K562 (cell line): ENCODE data around the gene RRP7A. TPM values are rescaled to one million over a fixed set of nuclear protein-coding genes. Genes with fewer than 3 reads are reported as not detected.
"Not testable (repeated sequence)": the region's sequence is repeated elsewhere in the genome, so short reads cannot be mapped to it uniquely, and the experiment has no call there.

ENCODE experiments used
- ATAC-seq: fragments of 200-7000 bp; cut with Tn5 transposase; 3 replicates; pipeline ENCODE4 v1.9.1; 2020; ENCODE audit warnings: moderate library complexity
- BruUV-seq: library from RNA; stranded (reverse); fragments of 400-500 nt; replicated peaks from 2 replicates; lab custom pipeline; 2021; lab: Mats Ljungman, UMichigan
- CTCF ChIA-PET: fragments of 300-600 bp; formaldehyde crosslinking; extraction: SDS; loops from one replicate; lab custom pipeline; 2021; ENCODE audit warnings: low intra/inter-chr PET ratio; lab: Yijun Ruan, JAX
- POLR2A ChIA-PET: fragments of 300-600, 350-650 bp; sonication (Branson Sonifier 250); formaldehyde crosslinking; extraction: SDS; loops from one replicate; lab custom pipeline; 2021; ENCODE audit warnings: antibody characterized with exemption, inconsistent platforms; lab: Yijun Ruan, JAX
- DNase-seq, 4 experiments: peaks; one replicate each; pipeline versions ENCODE4 v3.0.0 to v3.0.0-alpha.2; 2011 to 2018; ENCODE audit warnings: low spot score in 3 of 4, mixed read lengths in 3 of 4; ENCODE audit errors: extremely low read depth in 1 of 4
- FAIRE-seq: peaks from 2 replicates; lab custom pipeline; 2011; peaks lifted over from hg19 to GRCh38; lab: Jason Lieb, UNC
- H2AFZ ChIP-seq: 2 replicates; pipeline ENCODE4 v1.6.0; 2011; ENCODE audit warnings: low read depth, low read length, control low read depth, inconsistent platforms
- H3K27ac ChIP-seq: fragments of 200-600 bp; 3 replicates; pipeline ENCODE4 v1.8.0; 2011; ENCODE audit warnings: low read depth, mild to moderate bottlenecking, control low read depth, inconsistent platforms, low read length, moderate library complexity, mixed read lengths; ENCODE audit errors: extremely low read depth
- H3K27me3 ChIP-seq, 2 experiments: fragments of 300-600 bp in 1 of 2; 2 replicates in 1 of 2; 3 replicates in 1 of 2; pipeline versions ENCODE4 v1.6.0 to v1.8.0; 2011; ENCODE audit warnings: inconsistent platforms in 2 of 2, low read length in 2 of 2, mild to moderate bottlenecking in 1 of 2, mixed read lengths in 1 of 2, moderate library complexity in 1 of 2; ENCODE audit not compliant: control insufficient read depth in 2 of 2, insufficient read depth in 2 of 2
- H3K36me3 ChIP-seq: fragments of 300-600 bp; 3 replicates; pipeline ENCODE4 v1.8.0; 2011; ENCODE audit warnings: mild to moderate bottlenecking, low read length, inconsistent platforms; ENCODE audit not compliant: control insufficient read depth, insufficient read depth
- H3K4me1 ChIP-seq, 2 experiments: fragments of 200-600 bp in 1 of 2; replicated peaks in 1 of 2; 2 replicates in 1 of 2; 3 replicates in 1 of 2; pipeline versions ENCODE4 v1.5.1 to v1.8.0; 2011; ENCODE audit warnings: inconsistent platforms in 2 of 2, low read length in 2 of 2, mild to moderate bottlenecking in 1 of 2, mixed read lengths in 1 of 2, moderate library complexity in 1 of 2; ENCODE audit not compliant: control insufficient read depth in 2 of 2, insufficient read depth in 2 of 2
- H3K4me2 ChIP-seq: 2 replicates; pipeline ENCODE4 v1.6.1; 2011; ENCODE audit warnings: low read length, control low read depth, inconsistent platforms, mixed read lengths; ENCODE audit not compliant: insufficient read depth
- H3K4me3 ChIP-seq: fragments of 200-600 bp; sonication (generic), shearing (Covaris generic); 2 replicates; pipeline ENCODE4 v1.5.1; 2016; ENCODE audit warnings: control low read depth, inconsistent platforms
- H3K79me2 ChIP-seq: fragments of 200-600 bp; 3 replicates; pipeline ENCODE4 v1.8.0; 2011; ENCODE audit warnings: low read length, inconsistent platforms; ENCODE audit not compliant: control insufficient read depth, insufficient read depth
- H3K9ac ChIP-seq, 2 experiments: 2 replicates each; pipeline versions ENCODE4 v1.6.0 to v1.6.1; 2011; ENCODE audit warnings: low read depth in 2 of 2, low read length in 2 of 2, control low read depth in 1 of 2, inconsistent platforms in 1 of 2, mild to moderate bottlenecking in 1 of 2, mixed read lengths in 1 of 2; ENCODE audit not compliant: insufficient read depth in 1 of 2
- H3K9me1 ChIP-seq: one replicate; pipeline ENCODE4 v1.6.0; 2011; ENCODE audit warnings: inconsistent platforms, mild to moderate bottlenecking, low read length, moderate library complexity; ENCODE audit not compliant: control insufficient read depth, insufficient read depth
- H3K9me3 ChIP-seq: replicated peaks from 2 replicates; pipeline ENCODE4 v1.5.1; 2011; ENCODE audit warnings: low read depth, low read length, inconsistent platforms; ENCODE audit not compliant: control insufficient read depth, insufficient read depth
- H4K20me1 ChIP-seq: replicated peaks from 2 replicates; pipeline ENCODE4 v1.6.1; 2011; ENCODE audit warnings: low read length, inconsistent platforms, mixed read lengths; ENCODE audit not compliant: control insufficient read depth, insufficient read depth
- POLR2A ChIP-seq: fragments of 450-650 bp; conservative IDR thresholded peaks from 2 replicates; pipeline ENCODE4 v1.6.1; 2016
- POLR2AphosphoS2 ChIP-seq: IDR thresholded peaks from 2 replicates; pipeline ENCODE4 v1.6.1; 2012; ENCODE audit warnings: low read length, improper control_type of control experiment
- POLR2G ChIP-seq: fragments of 200-400 bp; formaldehyde crosslinking; IDR thresholded peaks from 2 replicates; pipeline ENCODE4 v1.6.1; 2017; ENCODE audit warnings: low read depth, mild to moderate bottlenecking, antibody characterized with exemption, low read length, moderate library complexity
- WGBS: fragments of 100-300 bp; shearing (Covaris generic); methylation state at CpG from one replicate; pipeline ENCODE4 v1.1.6; 2016; ENCODE audit warnings: low coverage, mixed read lengths; ENCODE audit not compliant: insufficient coverage; ENCODE audit errors: missing lambda C conversion rate; 5-methylcytosine and 5-hydroxymethylcytosine counted together
- in situ Hi-C: fragments of 300-500 bp; cut with MboI; formaldehyde crosslinking; loops from 4 replicates; pipeline ENCODE4 v1.15.0; 2018; ENCODE audit warnings: inconsistent platforms, mixed read lengths
- intact Hi-C: fragments of 100-400 bp; cut with micrococcal nuclease; formaldehyde crosslinking; loops from 2 replicates; pipeline ENCODE4 v1.14.2; 2022
- polyA plus RNA-seq, 8 experiments: library from polyadenylated mRNA; depleted of rRNA in 4 of 8; stranded (reverse) in 5 of 8; unstranded in 3 of 8; fragments of >200 nt; fragmentation: Nextera tagmentation in 2 of 8; fragmentation: Illumina TruSeq in 1 of 8; extraction: Ambion mirVana in 2 of 8; extraction: Trizol in 1 of 8; gene quantifications; 2 replicates each; pipeline versions ENCODE4 v1.2.1 to v1.2.3, GENCODE V29; 2011 to 2014; ENCODE audit warnings: inconsistent platforms in 1 of 8, missing spikeins in 1 of 8
- total RNA-seq, 7 experiments: library from RNA; depleted of rRNA in 6 of 7; stranded (reverse); fragments of >200 nt in 6 of 7; fragmentation: Illumina TruSeq in 2 of 7; extraction: Trizol in 2 of 7; gene quantifications; 2 replicates each; pipeline versions ENCODE4 v1.2.1 to v1.2.3, GENCODE V29; 2011 to 2021; ENCODE audit warnings: low replicate concordance in 1 of 7

Gene RRP7A
- total and polyA plus RNA-seq, 9 of the 15 experiments (the other 6 are each of a cell fraction or from before 2014, with no cell fraction given), result 3.4 to 74.1 (median 40.3) TPM

- H3K9ac ChIP-seq, intact Hi-C loops, H3K4me2 ChIP-seq, H3K79me2 ChIP-seq, H3K27ac ChIP-seq, H4K20me1 ChIP-seq, ATAC-seq: not testable (repeated sequence)
- 100% methylated on average over 2 of the region's 10 CpGs for WGBS
- H3K4me1 ChIP-seq, result peaks cover 0 to 12% of the 10 kb centered on the region in 2 experiments; a peak in 2 of 5 replicates
- 0 out of 2 replicates have a peak, but pooled peaks have one; percentile 19 for TF ChIP-seq POLR2G
- TF ChIP-seq, all 486 proteins: peak for 1; not testable (repeated sequence) for 485
- POLR2A ChIA-PET, CTCF ChIA-PET, H3K9me1 ChIP-seq, H3K9me3 ChIP-seq, H3K27me3 ChIP-seq, in situ Hi-C loops, H3K4me3 ChIP-seq, BruUV-seq, H2AFZ ChIP-seq, DNase-seq: not testable (repeated sequence)
- H3K36me3 ChIP-seq, result peaks cover 16% of the 10 kb centered on the region; the same call in 1 of the 3 replicates
- FAIRE-seq, result peak; percentile 19
These were observed 10.6 kb downstream of the RRP7A start for GRCh38 chr22:42508975-42509364.

DNA sequence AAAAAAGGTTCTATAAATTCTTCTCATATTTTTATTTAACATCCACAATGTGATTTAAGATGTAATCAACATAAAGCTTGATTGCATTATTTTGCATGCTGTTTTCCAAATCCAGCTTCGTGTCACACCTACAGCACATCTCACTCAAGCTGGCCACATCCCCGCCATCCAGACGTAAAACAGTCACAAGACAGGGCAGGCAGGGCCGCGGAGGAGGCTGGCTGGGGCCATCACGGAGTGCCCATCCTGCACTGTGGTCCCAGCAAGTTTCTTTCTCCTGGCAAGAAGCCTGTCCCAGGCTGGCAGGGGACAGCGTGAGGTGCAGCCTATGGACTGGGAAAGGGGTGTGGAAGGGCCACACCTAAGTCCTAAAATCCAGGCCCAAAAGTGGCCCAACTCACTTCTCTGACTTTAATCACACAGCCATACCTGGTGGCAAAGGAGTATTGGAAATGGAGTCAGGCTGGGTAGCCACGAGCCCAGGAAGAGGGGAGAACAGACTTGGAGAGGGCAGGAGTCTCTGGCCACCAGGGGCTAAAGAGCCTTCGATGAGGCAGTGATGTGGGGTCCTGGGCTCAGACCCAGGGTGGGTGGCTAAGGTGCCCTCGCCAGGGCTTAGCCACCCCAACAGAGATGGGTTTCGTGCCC lies 11.1 kb downstream of the RRP7A start:
- BruUV-seq, in situ Hi-C loops, H3K27me3 ChIP-seq, H3K4me2 ChIP-seq, H4K20me1 ChIP-seq, H3K79me2 ChIP-seq, H2AFZ ChIP-seq, H3K9ac ChIP-seq, H3K4me3 ChIP-seq, DNase-seq, FAIRE-seq, H3K27ac ChIP-seq, CTCF ChIA-PET, H3K9me3 ChIP-seq, H3K4me1 ChIP-seq, POLR2A ChIA-PET, ATAC-seq, intact Hi-C loops, H3K9me1 ChIP-seq: not testable (repeated sequence)
- H3K36me3 ChIP-seq, result peaks cover 16% of the 10 kb centered on the region; the same call in 1 of the 3 replicates
- WGBS, result 72% methylated on average over 5 of the region's 11 CpGs
- TF ChIP-seq POLR2A, result peak; percentile 36; the same call in 1 of the 2 replicates
- TF ChIP-seq POLR2AphosphoS2, result 0 out of 2 replicates have a peak, but pooled peaks have one; percentile 14
- peak; percentile 44; the same call in 1 of the 2 replicates for TF ChIP-seq POLR2G
